ENCODE results near the gene SLC20A1.

- TF ChIP-seq CTCF (IDR thresholded peaks at IDR 0.05) (no peak), EP300 (IDR thresholded peaks at IDR 0.05; ENCODE audit: low read depth) (no peak), POLR2AphosphoS5 (IDR thresholded peaks at IDR 0.05) (no peak), POLR2A (IDR thresholded peaks at IDR 0.05) (no peak)
These were observed 14.4 kb downstream of the SLC20A1 start for GRCh38 chr2:112660138-112660537.
